Right atrium auricular region (tissue), 2 donors: ENCODE results near the gene PCK1. TPM values are rescaled to one million over a fixed set of nuclear protein-coding genes. Genes with fewer than 3 reads are reported as not detected.

ENCODE experiments used
- DNase-seq: peaks from one replicate; pipeline ENCODE4 v3.0.0-alpha.2; 2019; ENCODE audit warnings: low spot score
- H3K27ac ChIP-seq, 2 donors: fragments of 200-600 bp; sonication (generic); 1 replicate in 1 of 2; 2 replicates in 1 of 2; pipeline ENCODE4 v1.5.1; 2016 to 2019
- H3K27me3 ChIP-seq, 2 donors: fragments of 200-600 bp; sonication (generic); one replicate each; pipeline versions ENCODE4 v1.5.1 to v1.6.0; 2017 to 2019
- H3K36me3 ChIP-seq: fragments of 200-600 bp; sonication (generic); one replicate; pipeline ENCODE4 v1.5.1; 2016
- H3K4me1 ChIP-seq, 2 donors: fragments of 200-600 bp; sonication (generic); one replicate each; pipeline versions ENCODE4 v1.5.1 to v1.6.0; 2017 to 2019
- H3K4me3 ChIP-seq, 2 donors: fragments of 200-600 bp; sonication (generic); 1 replicate in 1 of 2; 2 replicates in 1 of 2; pipeline ENCODE4 v1.5.1; 2017 to 2019; ENCODE audit warnings: mild to moderate bottlenecking in 1 of 2, moderate library complexity in 1 of 2
- H3K9me3 ChIP-seq, 2 donors: fragments of 200-600 bp; sonication (generic); one replicate each; pipeline ENCODE4 v1.5.1; 2019
- CTCF ChIP-seq, 2 donors: fragments of 200-600 bp; sonication (generic); IDR thresholded peaks; one replicate each; pipeline ENCODE4 v1.5.1; 2019; ENCODE audit warnings: antibody characterized with exemption in 2 of 2
- total RNA-seq, 2 donors: library from RNA; depleted of rRNA; stranded (reverse); fragments of >200 nt; gene quantifications; one replicate each; pipeline ENCODE4 v1.1.0, GENCODE V29; 2016

PCK1 gene
- total RNA-seq, 2 donors from 2014 or later = 0.52 to 4.7 TPM

GRCh38 chr20:57568960-57569359 lies 8.1 kb downstream of the PCK1 start:
- H3K9me3 ChIP-seq = no peaks in the 10 kb centered on the region
- H3K4me1 ChIP-seq = no peaks in the 10 kb centered on the region
- TF ChIP-seq CTCF (IDR thresholded peaks at IDR 0.05) = no peak
- no peak overlapping the region for H3K4me3 ChIP-seq
- H3K27ac ChIP-seq = no peak overlapping the region
- no peaks in the 10 kb centered on the region for H3K27me3 ChIP-seq
- no peaks in the 10 kb centered on the region for H3K36me3 ChIP-seq
- DNase-seq = no peak

GRCh38 chr20:57570145-57570850 lies 9.4 kb downstream of the PCK1 start:
- no peak overlapping the region for H3K27ac ChIP-seq
- H3K9me3 ChIP-seq = no peaks in the 10 kb centered on the region
- H3K4me1 ChIP-seq = no peaks in the 10 kb centered on the region
- no peak for DNase-seq
- no peaks in the 10 kb centered on the region for H3K36me3 ChIP-seq
- no peaks in the 10 kb centered on the region for H3K27me3 ChIP-seq
- no peak for TF ChIP-seq CTCF (IDR thresholded peaks at IDR 0.05)
- no peak overlapping the region for H3K4me3 ChIP-seq

GRCh38 chr20:57570920-57571319 lies 10.0 kb downstream of the PCK1 start:
- Histone ChIP-seq H3K36me3 (no peaks in the 10 kb centered on the region), H3K27me3 (no peaks in the 10 kb centered on the region), H3K4me1 (no peaks in the 10 kb centered on the region), H3K27ac (no peak overlapping the region), H3K4me3 (no peak overlapping the region), H3K9me3 (no peaks in the 10 kb centered on the region)
- DNase-seq = no peak
- TF ChIP-seq CTCF (IDR thresholded peaks at IDR 0.05) = no peak

GRCh38 chr20:57571782-57572416 lies 11.0 kb downstream of the PCK1 start:
- TF ChIP-seq CTCF (IDR thresholded peaks at IDR 0.05) = no peak
- H3K27me3 ChIP-seq = no peaks in the 10 kb centered on the region
- H3K4me3 ChIP-seq = no peak overlapping the region
- no peak overlapping the region for H3K27ac ChIP-seq
- no peaks in the 10 kb centered on the region for H3K36me3 ChIP-seq
- H3K9me3 ChIP-seq = no peaks in the 10 kb centered on the region
- H3K4me1 ChIP-seq = no peaks in the 10 kb centered on the region
- DNase-seq = no peak

- no peaks in the 10 kb centered on the region for H3K4me1 ChIP-seq
- H3K27me3 ChIP-seq = no peaks in the 10 kb centered on the region
- no peak for TF ChIP-seq CTCF (IDR thresholded peaks at IDR 0.05)
- H3K36me3 ChIP-seq = no peaks in the 10 kb centered on the region
- no peak for DNase-seq
- H3K9me3 ChIP-seq = no peaks in the 10 kb centered on the region
- H3K4me3 ChIP-seq = no peak overlapping the region
- no peak overlapping the region for H3K27ac ChIP-seq
Measured at GRCh38 chr20:57573242-57573641, 12.3 kb downstream of the PCK1 start.
